ENCODE measurements around the gene PRSS23.

GRCh38 chr11:86801364-86801763 is 1.0 kb downstream of the PRSS23 start:
- TF ChIP-seq CTCF (conservative IDR thresholded peaks at IDR 0.05; ENCODE audit: low read length), result no peak
- TF ChIP-seq EZH2phosphoT487 (IDR thresholded peaks at IDR 0.05; ENCODE audit: borderline replicate concordance, low read depth, low read length), result no peak
